ENCODE measurements around the gene HNRNPLL.

HNRNPLL gene

GRCh38 chr2:38592951-38593350, 9.8 kb downstream of the HNRNPLL start:
- no peak for DNase-seq (ENCODE audit: low read depth in 2 of 2)

- no peak for DNase-seq (ENCODE audit: low read depth in 2 of 2)
Measured at GRCh38 chr2:38591152-38591551, 11.6 kb downstream of the HNRNPLL start.

- DNase-seq (ENCODE audit: low read depth in 2 of 2) = no peak
Measured at GRCh38 chr2:38590053-38590452, 12.7 kb downstream of the HNRNPLL start.

DNA sequence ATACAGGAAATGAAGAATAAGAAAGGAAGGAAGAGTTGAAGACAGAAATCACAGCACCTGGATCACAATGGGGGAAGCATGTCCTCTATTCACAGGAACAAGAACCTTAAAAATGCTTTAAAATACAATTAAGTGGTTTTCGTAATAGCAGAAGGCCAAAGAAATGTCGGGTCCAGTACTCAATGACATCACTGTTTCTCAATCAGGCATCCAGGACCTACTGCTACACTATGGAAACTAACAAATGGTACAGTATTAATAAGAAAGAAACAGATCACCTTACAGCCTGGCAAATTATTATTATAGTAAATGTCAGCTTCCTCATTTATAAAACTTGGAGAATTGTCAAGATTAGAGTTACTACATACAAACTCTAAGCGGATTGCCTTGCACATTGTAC, 15.8 kb downstream of the HNRNPLL start:
- no peak for DNase-seq (ENCODE audit: low read depth in 2 of 2)

DNA sequence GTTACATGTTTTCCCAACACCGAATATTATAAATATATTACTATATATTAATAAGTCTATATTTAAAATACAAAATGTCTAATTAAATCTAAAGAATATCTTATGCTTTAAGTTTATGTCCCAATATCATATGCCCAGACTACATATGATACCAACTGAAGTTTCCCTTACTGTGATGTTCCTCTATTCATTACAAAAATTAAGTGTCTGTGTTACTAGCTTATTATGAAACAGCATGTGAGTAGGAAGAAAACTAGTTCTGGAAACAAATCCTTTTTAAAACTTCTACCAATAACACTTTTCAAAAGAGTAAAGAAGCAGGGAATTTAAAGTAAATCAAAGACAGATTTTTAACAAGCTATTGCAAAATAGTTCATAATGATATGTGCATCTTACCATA, 17.8 kb downstream of the HNRNPLL start:
- DNase-seq (ENCODE audit: low read depth in 2 of 2) = no peak

- no peak for DNase-seq (ENCODE audit: low read depth in 2 of 2)
Measured at GRCh38 chr2:38583994-38584393, 18.7 kb downstream of the HNRNPLL start.

DNA sequence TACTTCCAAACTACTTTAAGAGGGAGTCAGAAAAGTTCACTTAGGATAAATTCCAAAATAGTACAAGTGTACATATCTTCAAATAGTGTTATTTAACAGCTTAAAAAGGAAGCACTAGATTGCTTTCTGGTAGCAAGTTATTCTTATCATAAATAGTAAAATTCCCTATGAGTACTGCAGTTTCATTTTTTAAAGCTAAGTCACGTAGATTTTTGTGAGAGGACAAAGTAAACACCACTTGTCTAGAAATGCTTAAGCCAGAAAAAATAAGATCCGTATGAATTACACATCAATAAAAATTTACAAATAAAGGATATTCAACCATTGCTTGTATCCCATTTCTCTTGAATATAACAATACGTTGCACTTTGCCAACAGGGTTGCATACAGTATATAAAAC, 19.2 kb downstream of the HNRNPLL start:
- no peak for DNase-seq (ENCODE audit: low read depth in 2 of 2)

GRCh38 chr2:38581193-38582147, 21.3 kb downstream of the HNRNPLL start:
- no peak for DNase-seq (ENCODE audit: low read depth in 2 of 2)

DNA sequence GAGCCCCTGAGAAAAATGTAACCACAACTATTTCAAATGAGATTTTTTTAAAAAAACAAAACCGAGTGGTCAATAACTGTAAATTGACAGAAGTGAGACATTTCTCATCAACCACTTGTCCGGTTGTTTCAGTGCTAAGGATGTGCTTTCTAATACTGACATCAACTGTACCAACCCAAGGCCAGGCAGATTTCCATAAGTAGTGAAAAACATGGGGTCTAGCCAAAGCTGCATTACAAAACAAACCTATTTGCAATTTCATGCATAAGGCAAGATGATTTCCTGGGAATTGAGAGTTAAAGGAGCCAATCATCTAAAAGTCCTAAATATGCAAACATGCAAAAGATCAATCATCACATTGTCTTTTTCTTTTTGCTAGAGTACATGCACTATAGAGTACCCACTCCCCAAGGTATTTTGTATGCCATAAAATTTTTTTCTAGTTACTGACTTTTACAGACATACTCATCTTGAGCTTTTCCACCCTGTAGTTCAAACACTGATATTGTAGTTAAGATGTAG, 22.6 kb downstream of the HNRNPLL start:
- no peak for DNase-seq (ENCODE audit: low read depth in 2 of 2)

DNA sequence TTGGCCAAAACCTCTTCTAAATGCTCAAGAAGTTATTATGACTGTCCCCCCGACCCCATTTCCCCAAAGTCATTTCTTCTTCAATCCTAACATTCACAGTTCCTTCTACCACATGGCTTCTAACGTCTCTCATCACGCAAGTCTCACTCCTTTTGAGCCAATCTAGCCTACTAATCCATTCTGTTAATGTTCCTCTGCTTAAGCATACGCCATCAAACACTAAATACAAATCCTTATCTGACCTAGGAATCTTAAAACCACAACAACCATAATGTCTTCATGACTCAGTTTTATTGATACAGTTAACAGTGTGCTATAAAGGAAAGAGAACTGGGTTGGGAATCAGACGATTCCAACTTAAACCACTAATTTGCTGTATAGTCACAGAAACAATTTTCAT, 23.9 kb downstream of the HNRNPLL start:
- no peak for DNase-seq (ENCODE audit: low read depth in 2 of 2)

DNA sequence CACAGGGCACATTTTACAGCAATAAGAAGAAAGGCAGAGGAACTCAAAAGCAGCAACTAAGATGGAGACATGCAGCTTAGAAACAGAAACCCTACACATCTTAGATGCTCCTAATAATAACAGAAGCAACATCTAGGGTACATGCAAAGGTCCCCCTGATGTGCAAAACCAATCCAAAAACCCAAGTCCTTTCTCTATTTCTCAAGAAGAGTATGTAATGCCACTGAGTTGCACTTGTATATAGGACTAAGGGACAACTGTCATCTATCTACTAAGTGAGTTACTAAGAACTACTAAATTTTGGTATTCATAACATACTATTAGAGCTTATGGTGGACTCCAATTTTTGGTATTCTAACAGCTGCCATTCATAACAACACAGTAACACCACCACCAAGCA, 28.4 kb downstream of the HNRNPLL start:
- DNase-seq (ENCODE audit: low read depth in 2 of 2) = no peak

DNA sequence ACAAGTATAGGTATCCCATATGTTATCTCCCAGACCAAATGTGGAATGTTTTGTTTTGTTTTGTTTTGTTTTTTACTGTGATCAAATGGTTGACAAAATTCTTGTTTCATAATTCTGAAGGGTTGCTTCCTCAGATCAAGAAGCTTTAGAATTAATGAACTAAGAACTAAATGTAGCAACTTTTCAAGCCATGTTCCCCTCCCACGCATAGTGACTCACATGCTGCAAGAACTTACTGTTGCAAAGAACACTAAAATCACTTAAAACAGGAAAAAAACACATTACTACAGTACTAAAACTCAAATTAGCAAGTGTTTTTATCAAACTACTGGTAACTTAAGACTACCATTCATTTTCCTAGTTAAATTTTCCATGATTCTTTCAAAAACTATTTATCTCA, 30.6 kb downstream of the HNRNPLL start:
- no peak for DNase-seq (ENCODE audit: low read depth in 2 of 2)

DNA sequence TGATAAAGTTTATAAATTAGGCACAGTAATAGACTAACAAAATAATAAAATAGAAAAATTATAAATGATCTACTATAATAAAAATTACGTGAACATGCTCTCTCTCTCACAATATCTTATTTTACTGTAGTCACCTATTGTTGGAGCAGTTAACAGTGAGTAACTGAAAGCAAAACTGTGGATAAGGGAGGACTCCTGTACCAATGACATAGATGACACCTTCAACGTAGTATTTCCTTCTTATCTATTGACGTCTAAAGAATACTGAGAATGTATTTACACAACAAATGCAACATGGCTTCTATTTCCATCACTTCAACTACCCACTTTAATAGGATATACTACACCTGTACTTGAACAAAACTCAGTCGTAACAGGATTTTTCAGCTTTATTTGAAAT, 31.5 kb downstream of the HNRNPLL start:
- no peak for DNase-seq (ENCODE audit: low read depth in 2 of 2)

DNA sequence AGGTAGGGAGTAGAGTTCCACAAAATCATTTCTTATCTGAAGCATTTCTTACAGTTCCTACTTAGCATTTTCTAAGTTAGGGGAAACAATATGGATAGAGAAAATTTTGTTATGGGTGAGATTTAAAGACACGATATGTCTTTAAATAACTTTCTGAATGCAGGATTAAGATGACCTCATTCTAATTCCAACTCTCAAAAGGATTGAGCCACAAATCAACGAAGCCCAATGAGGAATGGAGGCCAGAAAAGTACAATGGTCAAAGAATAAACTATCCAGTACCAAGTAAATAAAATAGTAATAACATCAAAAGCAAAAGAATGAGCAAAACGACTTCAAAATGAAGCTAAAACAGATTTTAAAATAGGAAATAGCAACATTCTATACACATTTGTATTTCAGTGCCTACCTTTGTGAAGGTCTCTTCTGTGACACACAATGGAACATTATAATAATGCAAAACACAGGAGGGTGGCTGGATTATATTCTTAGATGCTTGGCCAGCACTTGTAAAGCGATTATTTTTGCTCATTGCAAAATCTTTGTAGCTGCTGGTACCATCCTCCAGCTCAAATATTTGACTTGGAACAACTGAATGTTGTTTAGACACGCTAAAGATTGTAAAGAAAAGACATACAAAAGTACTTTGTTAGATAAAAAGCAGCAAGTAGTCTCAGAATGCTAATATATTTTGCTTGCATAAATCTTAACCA, 33.8 kb downstream of the HNRNPLL start:
- DNase-seq (ENCODE audit: low read depth in 2 of 2) = no peak

DNA sequence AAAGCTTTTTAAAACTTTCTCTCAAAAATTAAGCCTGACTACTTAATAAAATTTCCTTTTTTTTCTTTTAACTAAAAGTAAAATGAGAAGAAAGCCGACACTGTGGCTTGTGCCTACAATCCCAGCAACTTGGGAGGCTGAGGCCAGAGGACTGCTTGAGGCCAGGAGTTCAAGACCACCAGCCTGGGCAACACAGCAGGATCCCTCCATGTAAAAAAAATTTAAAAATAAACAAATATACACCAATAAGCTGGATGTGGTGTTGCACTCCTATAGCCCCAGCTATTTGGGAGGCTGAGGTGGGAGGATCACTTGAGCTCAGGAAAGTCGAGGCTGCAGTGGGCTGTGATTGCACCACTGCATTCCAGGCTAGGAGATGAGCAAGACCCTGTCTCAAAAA, 37.4 kb downstream of the HNRNPLL start:
- DNase-seq (ENCODE audit: low read depth in 2 of 2) = no peak

DNA sequence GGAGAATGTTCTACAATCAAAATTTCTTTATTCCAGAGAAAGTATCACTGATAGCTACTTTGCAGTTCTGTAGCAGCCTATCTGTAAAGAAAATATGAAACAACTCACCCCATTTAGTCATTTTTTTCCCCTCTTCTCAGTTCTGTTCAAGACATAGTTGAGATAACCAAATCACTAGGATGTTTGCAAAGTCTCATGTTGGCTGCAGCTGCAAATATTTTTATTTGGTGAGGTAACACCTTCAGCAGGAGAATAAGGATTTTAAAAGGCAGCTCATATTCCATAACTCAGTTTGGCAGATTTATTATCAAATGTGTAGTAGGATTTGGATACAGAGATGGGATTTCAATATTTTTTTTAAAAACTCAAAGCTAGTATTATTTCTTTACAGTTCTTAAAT, 41.0 kb downstream of the HNRNPLL start:
- no peak for DNase-seq (ENCODE audit: low read depth in 2 of 2)

- DNase-seq (ENCODE audit: low read depth in 2 of 2) = no peak
Measured at GRCh38 chr2:38560092-38560491, 42.6 kb downstream of the HNRNPLL start.

DNA sequence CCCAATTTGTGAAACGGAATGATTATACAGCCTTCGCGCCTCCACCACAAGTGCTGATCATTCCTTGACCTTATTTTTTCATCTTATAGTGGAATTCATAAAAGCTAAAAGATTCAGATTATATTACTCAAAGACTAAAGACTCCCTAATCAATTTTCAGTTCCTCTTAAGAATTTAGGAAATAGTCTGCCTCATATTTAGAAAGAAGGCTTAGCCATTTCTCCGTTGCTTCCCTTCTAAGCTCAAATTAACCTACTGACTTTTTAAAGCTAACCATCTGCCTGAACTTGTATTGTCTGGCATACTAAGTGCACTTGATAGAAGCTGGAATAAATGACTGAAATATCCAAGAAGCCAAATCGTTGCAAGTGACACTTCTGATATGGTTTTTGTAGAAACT, 44.7 kb downstream of the HNRNPLL start:
- DNase-seq (ENCODE audit: low read depth in 2 of 2) = no peak

DNA sequence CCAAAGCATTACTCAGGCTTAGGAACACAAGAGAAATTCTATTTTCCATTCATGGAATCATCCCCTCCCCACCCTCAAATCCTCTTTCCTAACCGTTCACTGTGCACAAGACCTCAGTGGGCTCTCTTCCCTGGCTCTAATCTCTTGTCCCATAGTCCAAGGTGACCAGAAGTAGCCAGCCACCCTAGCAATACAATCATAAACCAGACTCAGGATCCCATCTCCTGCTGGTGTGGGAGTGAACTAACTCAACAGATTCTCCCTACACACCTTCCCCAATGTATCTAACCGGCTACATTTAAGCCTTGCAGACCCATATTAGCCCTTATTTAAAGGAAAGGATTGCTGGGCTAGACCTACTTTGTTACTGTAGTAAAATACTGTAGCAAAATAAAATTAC, 45.5 kb downstream of the HNRNPLL start:
- no peak for DNase-seq (ENCODE audit: low read depth in 2 of 2)

DNA sequence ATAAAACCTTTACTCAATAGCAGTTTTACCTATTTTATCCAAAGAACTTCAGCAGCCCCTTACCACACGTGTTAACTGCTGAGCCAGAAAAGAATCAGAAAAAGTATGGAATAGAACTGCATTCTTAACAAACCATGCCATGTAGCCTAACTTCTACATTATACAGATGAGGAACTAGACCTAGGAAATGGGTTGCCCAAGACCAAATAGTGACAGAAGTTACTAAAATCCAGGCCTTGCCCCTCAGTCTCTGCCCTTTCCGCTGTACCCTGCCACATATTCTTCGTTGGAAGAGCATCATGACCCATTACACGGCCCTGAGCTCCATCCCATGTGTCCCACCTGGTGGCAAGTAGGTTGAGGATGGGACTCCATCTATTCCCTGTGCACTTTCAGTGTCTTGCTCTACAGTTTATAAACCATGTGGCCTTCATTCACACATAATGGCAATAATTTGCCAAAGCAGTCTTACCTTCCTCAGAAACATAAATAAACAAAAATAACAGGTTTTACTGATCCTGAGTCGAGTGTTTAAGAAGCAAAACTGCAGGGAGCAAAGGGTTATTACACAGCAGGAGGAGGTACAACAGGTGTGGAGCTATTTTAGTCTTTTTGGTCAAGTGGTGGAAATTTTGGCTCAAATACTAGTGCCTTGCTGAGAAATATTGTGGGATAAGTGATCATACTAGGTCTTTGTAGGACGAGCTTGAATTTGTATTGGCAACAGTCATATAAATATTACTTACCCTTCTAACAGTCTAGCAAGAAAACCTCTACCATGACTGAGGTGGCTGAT, 46.5 kb downstream of the HNRNPLL start:
- DNase-seq (ENCODE audit: low read depth in 2 of 2) = no peak

GRCh38 chr2:38554973-38555595, 47.6 kb downstream of the HNRNPLL start:
- DNase-seq (ENCODE audit: low read depth in 2 of 2) = no peak

DNA sequence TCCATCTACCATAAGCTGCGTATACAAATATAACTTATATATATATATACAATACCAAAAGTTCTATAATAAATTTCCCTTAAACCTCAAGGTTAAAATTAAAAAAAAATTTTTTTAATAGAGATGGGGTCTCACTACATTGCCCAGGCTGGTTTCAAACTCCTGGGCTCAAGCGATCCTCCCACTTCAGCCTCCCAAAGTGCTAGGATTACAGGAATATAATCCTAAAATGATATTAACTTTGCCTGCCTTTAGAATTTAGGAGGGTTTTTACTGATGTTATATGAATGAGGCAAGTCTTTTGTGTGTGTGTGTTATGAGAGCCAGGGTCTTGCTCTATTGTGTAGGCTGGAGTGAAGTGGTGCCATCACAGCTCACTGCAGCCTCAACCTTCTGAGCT, 49.2 kb downstream of the HNRNPLL start:
- no peak for DNase-seq (ENCODE audit: low read depth in 2 of 2)
